CD4-positive, alpha-beta T cell treated with Interleukin-6 at 100 ng/mL for 8 hours (primary cell): ENCODE measurements around the gene PHGDH.
"Not testable (repeated sequence)": the region's sequence is repeated elsewhere in the genome, so short reads cannot be mapped to it uniquely, and the experiment has no call there.

Experiments used
- DNase-seq: peaks from one replicate; pipeline ENCODE4 v3.0.0-alpha.2; 2020; ENCODE audit warnings: mixed read lengths, low spot score

The PHGDH gene

GRCh38 chr1:119711804-119712341, at the start of gene PHGDH:
TSS of gene PHGDH (plus strand) at chr1:119711934. CDS start at chr1:119712023, 89 bp downstream.
- peak; percentile 17 for DNase-seq

- no peak for DNase-seq
These were observed 49.7 kb upstream of the PHGDH start for GRCh38 chr1:119662034-119662437.

- DNase-seq = no peak
These were observed 47.7 kb upstream of the PHGDH start for GRCh38 chr1:119664067-119664466.

- DNase-seq = no peak
These were observed 44.6 kb upstream of the PHGDH start for GRCh38 chr1:119667173-119667572.

GRCh38 chr1:119670898-119671297, 40.8 kb upstream of the PHGDH start:
- DNase-seq = no peak

GRCh38 chr1:119673171-119673940, 38.4 kb upstream of the PHGDH start:
- DNase-seq = no peak

GRCh38 chr1:119674111-119674526, 37.6 kb upstream of the PHGDH start:
- no peak for DNase-seq

GRCh38 chr1:119674835-119675289, 36.9 kb upstream of the PHGDH start:
- peak; percentile 4 for DNase-seq

- DNase-seq = peak; percentile 46
These were observed 36.1 kb upstream of the PHGDH start for GRCh38 chr1:119675349-119676345.

GRCh38 chr1:119676571-119677206, 35.0 kb upstream of the PHGDH start:
- no peak for DNase-seq

- no peak for DNase-seq
These were observed 32.5 kb upstream of the PHGDH start for GRCh38 chr1:119679223-119679622.

GRCh38 chr1:119680193-119680592, 31.5 kb upstream of the PHGDH start:
- DNase-seq = no peak

- DNase-seq = no peak
These were observed 31.0 kb upstream of the PHGDH start for GRCh38 chr1:119680723-119681122.

- DNase-seq = no peak
These were observed 30.2 kb upstream of the PHGDH start for GRCh38 chr1:119681560-119681959.

GRCh38 chr1:119682141-119682540, 29.6 kb upstream of the PHGDH start:
- no peak for DNase-seq

GRCh38 chr1:119683893-119684292, 27.8 kb upstream of the PHGDH start:
- DNase-seq = no peak

- no peak for DNase-seq
These were observed 25.1 kb upstream of the PHGDH start for GRCh38 chr1:119686661-119687060.

GRCh38 chr1:119687434-119688079, 24.2 kb upstream of the PHGDH start:
- DNase-seq = no peak

- no peak for DNase-seq
These were observed 22.9 kb upstream of the PHGDH start for GRCh38 chr1:119688810-119689209.

GRCh38 chr1:119689511-119689910, 22.2 kb upstream of the PHGDH start:
- DNase-seq = no peak

- DNase-seq = not testable (repeated sequence)
These were observed 14.9 kb upstream of the PHGDH start for GRCh38 chr1:119696863-119697262.
